Activated B cell treated with CpG ODN at 0.5 μM for 24 hours (primary cell): ENCODE data around the gene GPR146. TPM values are rescaled to one million over a fixed set of nuclear protein-coding genes. Genes with fewer than 3 reads are reported as not detected.
A peak's percentile ranks its signal among the peaks of the same experiment; 100 is the strongest.

Source experiments
- ATAC-seq: fragments of 200-7000 bp; cut with Tn5 transposase; one replicate; pipeline ENCODE4 v1.10.0; 2021; ENCODE audit warnings: low read depth, mild to moderate bottlenecking, moderate library complexity
- CTCF ChIA-PET: fragments of 350-600 bp; sonication (Branson Sonifier 250); formaldehyde crosslinking; loops from one replicate; lab custom pipeline; 2021; ENCODE audit warnings: antibody characterized with exemption; lab: Charles Lee
- POLR2A ChIA-PET: fragments of 350-600 bp; sonication (Branson Sonifier 250); formaldehyde crosslinking; loops from one replicate; lab custom pipeline; 2021; ENCODE audit warnings: antibody characterized with exemption; lab: Charles Lee
- DNase-seq: peaks from one replicate; pipeline ENCODE4 v3.0.0; 2022
- H3K27ac Mint-ChIP-seq: one replicate; pipeline ENCODE4 v1.8.0; 2020; ENCODE audit warnings: mixed read lengths
- H3K27me3 Mint-ChIP-seq: one replicate; pipeline ENCODE4 v1.8.0; 2021; ENCODE audit warnings: mixed read lengths
- H3K36me3 Mint-ChIP-seq: one replicate; pipeline ENCODE4 v1.8.0; 2021; ENCODE audit warnings: low read depth, mixed read lengths
- H3K4me1 Mint-ChIP-seq: one replicate; pipeline ENCODE4 v1.8.0; 2021; ENCODE audit warnings: mixed read lengths
- H3K4me3 Mint-ChIP-seq: one replicate; pipeline ENCODE4 v1.8.0; 2020; ENCODE audit warnings: mild to moderate bottlenecking, mixed read lengths
- H3K9me3 Mint-ChIP-seq: one replicate; pipeline ENCODE4 v1.8.0; 2020; ENCODE audit warnings: mixed read lengths
- intact Hi-C: fragments of 100-400 bp; cut with micrococcal nuclease; formaldehyde crosslinking; loops from one replicate; pipeline ENCODE4 v1.15.1; 2024
- total RNA-seq: library from RNA; stranded (reverse); gene quantifications from 2 replicates; pipeline ENCODE4 v1.2.3, GENCODE V29; 2022
- TF ChIP-seq, protein P1 (sequence below): fragments of 200-600 bp; IDR thresholded peaks from one replicate; pipeline ENCODE4 v1.8.0; 2022; ENCODE audit warnings: antibody characterized with exemption, mild to moderate bottlenecking

Gene GPR146
- total RNA-seq, 1 donor from 2014 or later: 6.9 TPM

GRCh38 chr7:1087465-1087814 is 43.1 kb downstream of the GPR146 start:
- Mint-ChIP-seq H3K27me3 (no peaks in the 10 kb centered on the region), H3K36me3 (peaks cover 7% of the 10 kb centered on the region), H3K4me3 (peak overlapping the region; percentile 83), H3K9me3 (no peaks in the 10 kb centered on the region), H3K4me1 (peaks cover 33% of the 10 kb centered on the region), H3K27ac (peak overlapping the region; percentile 70)
- TF ChIP-seq, protein P1, sequence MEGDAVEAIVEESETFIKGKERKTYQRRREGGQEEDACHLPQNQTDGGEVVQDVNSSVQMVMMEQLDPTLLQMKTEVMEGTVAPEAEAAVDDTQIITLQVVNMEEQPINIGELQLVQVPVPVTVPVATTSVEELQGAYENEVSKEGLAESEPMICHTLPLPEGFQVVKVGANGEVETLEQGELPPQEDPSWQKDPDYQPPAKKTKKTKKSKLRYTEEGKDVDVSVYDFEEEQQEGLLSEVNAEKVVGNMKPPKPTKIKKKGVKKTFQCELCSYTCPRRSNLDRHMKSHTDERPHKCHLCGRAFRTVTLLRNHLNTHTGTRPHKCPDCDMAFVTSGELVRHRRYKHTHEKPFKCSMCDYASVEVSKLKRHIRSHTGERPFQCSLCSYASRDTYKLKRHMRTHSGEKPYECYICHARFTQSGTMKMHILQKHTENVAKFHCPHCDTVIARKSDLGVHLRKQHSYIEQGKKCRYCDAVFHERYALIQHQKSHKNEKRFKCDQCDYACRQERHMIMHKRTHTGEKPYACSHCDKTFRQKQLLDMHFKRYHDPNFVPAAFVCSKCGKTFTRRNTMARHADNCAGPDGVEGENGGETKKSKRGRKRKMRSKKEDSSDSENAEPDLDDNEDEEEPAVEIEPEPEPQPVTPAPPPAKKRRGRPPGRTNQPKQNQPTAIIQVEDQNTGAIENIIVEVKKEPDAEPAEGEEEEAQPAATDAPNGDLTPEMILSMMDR: no peak
- ATAC-seq (no peak), DNase-seq (no peak)
- intact Hi-C loops: loop anchor here (1.0 to 5.0 kb wide), 4 partner anchors 25 to 95 kb away; no protein-coding TSS in a partner anchor
- POLR2A ChIA-PET: interaction anchor here (1.0 kb wide), 1 partner anchor 73 kb away, joined by 3 read pairs; the partner anchor contains the start of gene ZFAND2A
- CTCF ChIA-PET: interaction anchor here (1.6 to 3.2 kb wide), 2 partner anchors 12 to 17 kb away, joined by 3 to 8 read pairs; no protein-coding TSS in a partner anchor

DNA sequence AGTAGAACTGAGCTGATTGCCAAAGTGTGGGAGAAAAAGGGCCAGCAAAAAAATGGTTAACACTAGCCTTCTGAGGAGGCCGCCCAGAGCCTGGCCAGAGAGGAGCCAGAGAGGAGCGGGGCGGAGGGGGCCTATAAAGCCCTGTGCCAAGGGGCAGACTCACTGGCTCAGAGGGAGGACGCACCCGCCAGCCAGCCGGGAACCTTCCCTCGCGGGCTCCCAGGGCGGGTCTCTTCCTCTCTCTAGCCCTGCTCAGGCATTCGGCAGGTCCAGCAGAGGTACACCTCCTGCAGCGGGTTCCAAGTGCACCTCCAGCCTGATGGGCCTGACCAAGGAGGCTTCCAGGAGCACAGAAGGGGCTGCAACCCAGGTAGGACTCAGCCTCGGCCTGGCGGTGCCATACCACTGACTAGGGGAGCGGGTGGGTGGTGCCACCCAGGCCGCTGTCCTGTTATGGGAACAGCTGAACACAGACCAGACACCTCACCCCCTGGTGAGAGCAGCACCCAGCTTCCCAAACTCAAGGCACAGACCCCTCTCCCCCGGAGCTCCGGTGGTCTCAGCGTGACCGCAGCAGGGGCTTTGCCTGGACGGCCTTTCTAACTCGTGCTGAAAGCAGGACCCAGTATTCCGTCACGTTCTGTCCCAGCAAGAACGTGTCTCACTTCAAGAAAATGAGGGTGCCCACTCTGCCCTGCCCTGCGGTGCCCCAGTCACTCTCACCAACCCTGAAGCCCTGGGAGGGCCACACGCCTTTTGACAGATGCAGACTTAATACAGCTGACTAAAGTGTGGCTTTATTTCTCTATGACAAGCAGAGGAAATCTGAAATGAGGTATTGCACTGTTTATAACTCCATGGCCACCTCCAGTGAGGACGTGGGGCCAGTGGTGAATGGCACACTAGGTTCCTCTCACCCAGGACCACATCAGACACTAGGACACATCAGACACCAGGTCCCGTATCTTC is 43.9 kb downstream of the GPR146 start, which contains the start of gene GPER1:
GPER1 (plus strand) TSS at position 162 of the 969 bp plus-strand sequence. CDS start 3,616 bp downstream, outside the sequence.
- ATAC-seq (no peak), DNase-seq (no peak)
- ChIA-PET CTCF (interaction anchor here (1.6 to 3.2 kb wide), 2 partner anchors 13 to 16 kb away, joined by 3 to 8 read pairs; no protein-coding TSS in a partner anchor), POLR2A (interaction anchor here (0.7 kb wide), 1 partner anchor 54 kb away, joined by 3 read pairs; no protein-coding TSS in a partner anchor)
- peaks cover 10% of the 10 kb centered on the region for H3K36me3 Mint-ChIP-seq
- peak within 1 kb of the TSS; percentile 83 for H3K4me3 Mint-ChIP-seq
- H3K4me1 Mint-ChIP-seq: peaks cover 33% of the 10 kb centered on the region
- TF ChIP-seq, protein P1: no peak
- H3K9me3 Mint-ChIP-seq: no peaks in the 10 kb centered on the region
- intact Hi-C loops: loop anchor here (1.0 to 5.0 kb wide), 4 partner anchors 25 to 96 kb away; no protein-coding TSS in a partner anchor
- peak within 1 kb of the TSS; percentile 70 for H3K27ac Mint-ChIP-seq
- no peaks in the 10 kb centered on the region for H3K27me3 Mint-ChIP-seq

GRCh38 chr7:1090236-1090635 is 45.9 kb downstream of the GPR146 start:
- TF ChIP-seq, protein P1: no peak
- intact Hi-C loops: no loop called here
- Mint-ChIP-seq H3K27me3 (no peaks in the 10 kb centered on the region), H3K9me3 (no peaks in the 10 kb centered on the region), H3K27ac (no peak overlapping the region), H3K4me3 (no peak overlapping the region), H3K36me3 (peaks cover 10% of the 10 kb centered on the region), H3K4me1 (peaks cover 25% of the 10 kb centered on the region)
- no peak for ATAC-seq
- CTCF ChIA-PET: no interaction called here
- DNase-seq: no peak
- POLR2A ChIA-PET: no interaction called here

DNA sequence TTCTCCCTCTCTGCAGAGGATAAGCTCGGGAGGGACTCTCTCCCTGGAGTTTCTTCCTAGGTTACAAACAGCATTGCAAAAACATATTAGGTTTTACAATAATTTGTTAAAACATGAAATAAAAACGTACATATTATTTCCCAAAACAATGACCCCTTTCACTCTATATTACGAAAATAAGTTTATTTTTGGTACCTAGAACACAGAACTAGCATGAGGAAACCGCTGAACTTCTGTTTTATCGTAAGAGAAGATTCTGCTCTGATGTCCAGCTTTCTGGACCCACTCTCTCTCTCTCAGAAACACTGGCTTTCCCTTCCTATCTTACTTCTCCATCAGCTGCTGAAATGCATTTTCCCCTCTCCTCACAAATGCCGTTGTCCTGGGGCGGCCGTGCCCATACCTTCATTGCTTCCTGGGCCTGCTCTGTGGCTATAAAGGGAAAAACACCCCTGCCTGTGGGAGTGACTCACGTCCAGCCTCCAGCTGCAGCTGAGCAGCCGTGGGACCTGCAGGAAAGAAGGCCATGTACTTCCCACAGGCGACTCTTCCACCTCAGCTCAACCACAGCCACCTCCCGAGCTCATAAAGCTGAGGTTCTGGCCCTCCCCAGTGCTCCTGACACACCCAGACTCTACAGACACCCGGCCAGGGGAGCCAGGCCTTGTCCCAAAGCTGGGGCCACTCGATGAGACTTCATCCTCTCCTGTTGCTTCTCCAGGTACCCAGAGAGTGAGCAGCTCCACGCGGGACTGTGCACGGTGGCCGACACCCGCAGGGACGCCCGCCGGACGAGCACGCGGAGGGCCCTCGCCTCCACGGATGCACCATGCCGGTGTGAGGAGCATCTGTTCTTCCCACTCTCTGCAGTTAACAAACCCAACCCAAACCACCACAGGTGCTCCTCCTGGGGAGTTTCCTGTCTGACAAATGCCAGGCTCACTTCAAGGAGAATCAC is 46.6 kb downstream of the GPR146 start:
- Mint-ChIP-seq H3K4me1 (peaks cover 19% of the 10 kb centered on the region), H3K27me3 (no peaks in the 10 kb centered on the region), H3K36me3 (peaks cover 10% of the 10 kb centered on the region), H3K4me3 (no peak overlapping the region), H3K27ac (no peak overlapping the region), H3K9me3 (no peaks in the 10 kb centered on the region)
- DNase-seq (no peak), ATAC-seq (no peak)
- ChIA-PET CTCF (no interaction called here), POLR2A (no interaction called here)
- TF ChIP-seq, protein P1: no peak
- intact Hi-C loops: no loop called here
